T-helper 1 cell treated with Interleukin-12 subunit alpha and Interleukin-12 subunit beta and Interleukin-4 antibody, amounts not matched to agents 30 μg/mL and 1 μg/mL, for 36 hours (primary cell): ENCODE measurements around the gene ASGR2.
"Not testable (repeated sequence)": the region's sequence is repeated elsewhere in the genome, so short reads cannot be mapped to it uniquely, and the experiment has no call there.

ENCODE experiments used
- H3K27ac Mint-ChIP-seq: one replicate; pipeline ENCODE4 v1.8.0; 2021; ENCODE audit warnings: mild to moderate bottlenecking, mixed read lengths
- H3K27me3 Mint-ChIP-seq: one replicate; pipeline ENCODE4 v1.8.0; 2021; ENCODE audit warnings: low read depth, mixed read lengths
- H3K36me3 Mint-ChIP-seq: one replicate; pipeline ENCODE4 v1.8.0; 2021; ENCODE audit warnings: low read depth, mixed read lengths
- H3K4me1 Mint-ChIP-seq: one replicate; pipeline ENCODE4 v1.8.0; 2021; ENCODE audit warnings: low read depth, mixed read lengths
- H3K4me3 Mint-ChIP-seq: one replicate; pipeline ENCODE4 v1.8.0; 2021; ENCODE audit warnings: mild to moderate bottlenecking, moderate library complexity, mixed read lengths
- H3K9me3 Mint-ChIP-seq: one replicate; pipeline ENCODE4 v1.8.0; 2021; ENCODE audit warnings: mixed read lengths

The ASGR2 gene

GRCh38 chr17:7114241-7114874 lies at the start of gene ASGR2:
TSS of gene ASGR2 (minus strand) at chr17:7114822. CDS start at chr17:7114240, 582 bp downstream.
- no peaks in the 10 kb centered on the region for H3K9me3 Mint-ChIP-seq
- peaks cover 6% of the 10 kb centered on the region for H3K4me1 Mint-ChIP-seq
- no peak within 1 kb of the TSS for H3K4me3 Mint-ChIP-seq
- peaks cover 5% of the 10 kb centered on the region for H3K27me3 Mint-ChIP-seq
- no peak within 1 kb of the TSS for H3K27ac Mint-ChIP-seq
- no peaks in the 10 kb centered on the region for H3K36me3 Mint-ChIP-seq

GRCh38 chr17:7159571-7159970 lies 44.9 kb upstream of the ASGR2 start:
- H3K4me3 Mint-ChIP-seq, H3K36me3 Mint-ChIP-seq, H3K27ac Mint-ChIP-seq, H3K9me3 Mint-ChIP-seq, H3K4me1 Mint-ChIP-seq: not testable (repeated sequence)
- H3K27me3 Mint-ChIP-seq = peaks cover 22% of the 10 kb centered on the region

DNA sequence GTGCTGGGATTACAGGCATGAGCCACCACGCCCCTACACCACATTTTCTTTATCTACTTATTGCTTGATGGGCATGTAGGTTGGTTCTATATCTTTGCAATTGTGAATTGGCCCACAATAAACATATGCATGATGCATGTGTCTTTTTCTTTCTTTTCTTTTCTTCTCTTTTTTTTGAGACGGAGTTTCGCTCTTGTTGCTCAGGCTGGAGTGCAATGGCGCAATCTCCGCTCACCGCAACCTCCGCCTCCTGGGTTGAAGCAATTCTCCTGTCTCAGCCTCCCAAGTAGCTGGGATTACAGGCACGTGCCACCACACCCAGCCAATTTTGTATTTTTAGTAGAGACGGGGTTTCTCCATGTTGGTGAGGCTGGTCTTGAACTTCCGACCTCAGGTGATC lies 43.8 kb upstream of the ASGR2 start:
- not testable (repeated sequence) for H3K4me3 Mint-ChIP-seq, H3K9me3 Mint-ChIP-seq, H3K27ac Mint-ChIP-seq, H3K36me3 Mint-ChIP-seq, H3K4me1 Mint-ChIP-seq
- H3K27me3 Mint-ChIP-seq = peaks cover 31% of the 10 kb centered on the region

GRCh38 chr17:7156342-7156940 lies 41.8 kb upstream of the ASGR2 start:
- Mint-ChIP-seq H3K9me3 (no peaks in the 10 kb centered on the region), H3K27ac (no peak overlapping the region), H3K27me3 (peaks cover 46% of the 10 kb centered on the region), H3K4me1 (peaks cover 2% of the 10 kb centered on the region), H3K36me3 (no peaks in the 10 kb centered on the region), H3K4me3 (no peak overlapping the region)

GRCh38 chr17:7147772-7148171 lies 33.1 kb upstream of the ASGR2 start:
- H3K27me3 Mint-ChIP-seq = peaks cover 11% of the 10 kb centered on the region
- H3K27ac Mint-ChIP-seq = no peak overlapping the region
- H3K4me3 Mint-ChIP-seq = no peak overlapping the region
- no peaks in the 10 kb centered on the region for H3K4me1 Mint-ChIP-seq
- H3K36me3 Mint-ChIP-seq = no peaks in the 10 kb centered on the region
- no peaks in the 10 kb centered on the region for H3K9me3 Mint-ChIP-seq

GRCh38 chr17:7146115-7146514 lies 31.5 kb upstream of the ASGR2 start:
- Mint-ChIP-seq H3K4me3 (no peak overlapping the region), H3K27ac (no peak overlapping the region), H3K36me3 (no peaks in the 10 kb centered on the region), H3K27me3 (no peaks in the 10 kb centered on the region), H3K4me1 (no peaks in the 10 kb centered on the region), H3K9me3 (no peaks in the 10 kb centered on the region)

- Mint-ChIP-seq H3K4me1 (no peaks in the 10 kb centered on the region), H3K9me3 (no peaks in the 10 kb centered on the region), H3K4me3 (no peak overlapping the region), H3K36me3 (no peaks in the 10 kb centered on the region), H3K27ac (no peak overlapping the region), H3K27me3 (no peaks in the 10 kb centered on the region)
These were observed 29.6 kb upstream of the ASGR2 start for GRCh38 chr17:7144213-7144612.

DNA sequence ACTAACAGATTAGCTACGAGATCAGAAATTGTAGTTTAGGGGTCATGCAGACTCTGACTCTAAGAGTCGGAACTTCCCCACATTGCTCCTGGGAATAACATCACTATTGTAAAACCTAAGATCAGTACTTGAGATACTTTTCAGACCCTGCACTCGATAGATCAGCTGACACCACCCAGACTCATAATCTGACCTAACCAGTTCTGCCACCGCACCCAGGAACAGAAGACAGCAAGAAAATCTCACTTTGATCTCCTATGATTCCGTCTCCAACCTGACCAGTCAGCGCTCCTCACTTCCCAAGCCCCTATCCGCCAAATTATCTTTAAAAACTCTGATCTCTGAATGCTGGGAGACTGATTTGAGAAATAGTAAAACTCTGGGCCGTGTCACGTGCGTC lies 27.2 kb upstream of the ASGR2 start:
- H3K27ac Mint-ChIP-seq = no peak overlapping the region
- H3K36me3 Mint-ChIP-seq = no peaks in the 10 kb centered on the region
- H3K4me3 Mint-ChIP-seq = no peak overlapping the region
- H3K4me1 Mint-ChIP-seq = no peaks in the 10 kb centered on the region
- H3K9me3 Mint-ChIP-seq = no peaks in the 10 kb centered on the region
- peaks cover 4% of the 10 kb centered on the region for H3K27me3 Mint-ChIP-seq

GRCh38 chr17:7139400-7139799 lies 24.8 kb upstream of the ASGR2 start:
- Mint-ChIP-seq H3K27me3 (peaks cover 12% of the 10 kb centered on the region), H3K4me3 (no peak overlapping the region), H3K27ac (no peak overlapping the region), H3K4me1 (no peaks in the 10 kb centered on the region), H3K36me3 (no peaks in the 10 kb centered on the region), H3K9me3 (no peaks in the 10 kb centered on the region)

DNA sequence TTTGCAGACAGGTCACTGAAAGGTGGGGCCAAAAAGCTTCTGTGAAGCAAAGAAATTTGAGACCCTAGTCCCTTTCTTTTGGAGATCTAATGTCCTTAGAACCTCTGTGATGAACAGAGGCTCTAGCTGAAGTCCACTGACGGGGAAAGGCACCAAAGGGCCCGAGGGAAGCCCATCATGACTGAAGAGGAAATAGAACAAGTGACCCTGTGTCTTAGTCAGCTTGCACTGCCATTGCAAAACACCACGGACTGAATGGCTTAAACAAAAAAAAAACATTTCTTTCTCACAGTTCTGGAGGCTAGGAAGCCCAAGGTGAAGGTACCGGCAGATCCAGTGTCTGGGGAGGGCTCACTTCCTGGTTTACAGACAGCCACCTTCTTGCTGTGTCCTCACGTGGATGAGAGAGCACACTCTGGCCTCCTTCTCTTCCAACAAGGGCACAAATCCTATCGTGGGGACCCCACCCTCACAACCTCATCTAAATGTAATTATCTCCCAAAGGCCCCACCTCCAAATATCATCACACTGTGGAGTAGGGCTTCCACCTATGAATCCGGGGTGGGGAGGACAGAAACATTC lies 24.3 kb upstream of the ASGR2 start:
- H3K4me1 Mint-ChIP-seq = no peaks in the 10 kb centered on the region
- no peaks in the 10 kb centered on the region for H3K9me3 Mint-ChIP-seq
- no peak overlapping the region for H3K27ac Mint-ChIP-seq
- H3K4me3 Mint-ChIP-seq = no peak overlapping the region
- peaks cover 12% of the 10 kb centered on the region for H3K27me3 Mint-ChIP-seq
- H3K36me3 Mint-ChIP-seq = no peaks in the 10 kb centered on the region

- H3K27ac Mint-ChIP-seq = no peak overlapping the region
- H3K9me3 Mint-ChIP-seq = no peaks in the 10 kb centered on the region
- peaks cover 12% of the 10 kb centered on the region for H3K27me3 Mint-ChIP-seq
- H3K36me3 Mint-ChIP-seq = no peaks in the 10 kb centered on the region
- no peak overlapping the region for H3K4me3 Mint-ChIP-seq
- peaks cover 12% of the 10 kb centered on the region for H3K4me1 Mint-ChIP-seq
These were observed 22.7 kb upstream of the ASGR2 start for GRCh38 chr17:7137171-7137943.

- Mint-ChIP-seq H3K27me3 (peaks cover 12% of the 10 kb centered on the region), H3K9me3 (no peaks in the 10 kb centered on the region), H3K36me3 (no peaks in the 10 kb centered on the region), H3K4me1 (peaks cover 16% of the 10 kb centered on the region), H3K4me3 (no peak overlapping the region), H3K27ac (peak overlapping the region; percentile 42)
These were observed 21.8 kb upstream of the ASGR2 start for GRCh38 chr17:7136266-7136877.

DNA sequence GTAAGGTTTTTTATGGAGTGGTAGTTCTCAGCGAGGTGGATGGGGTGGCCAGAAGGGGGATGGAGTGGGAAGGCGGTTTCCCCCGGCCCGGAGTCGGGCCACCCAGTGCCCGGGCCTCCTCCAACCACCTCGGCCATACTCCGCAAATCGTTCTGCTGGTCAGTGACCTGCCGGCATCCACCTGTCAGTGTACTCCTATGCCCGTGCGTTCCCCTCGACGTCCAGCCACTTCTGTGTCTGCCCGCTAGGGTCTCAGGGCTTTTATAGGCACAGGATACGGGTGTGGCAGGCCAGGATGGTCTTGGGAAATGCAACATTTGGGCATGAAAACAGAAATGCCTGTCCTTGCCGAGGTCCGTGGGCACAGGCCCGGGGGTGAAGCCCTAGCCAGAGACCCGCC lies 19.3 kb upstream of the ASGR2 start:
- peaks cover 20% of the 10 kb centered on the region for H3K4me1 Mint-ChIP-seq
- no peaks in the 10 kb centered on the region for H3K36me3 Mint-ChIP-seq
- peak overlapping the region; percentile 84 for H3K27ac Mint-ChIP-seq
- H3K9me3 Mint-ChIP-seq = no peaks in the 10 kb centered on the region
- peaks cover 12% of the 10 kb centered on the region for H3K27me3 Mint-ChIP-seq
- H3K4me3 Mint-ChIP-seq = no peak overlapping the region

DNA sequence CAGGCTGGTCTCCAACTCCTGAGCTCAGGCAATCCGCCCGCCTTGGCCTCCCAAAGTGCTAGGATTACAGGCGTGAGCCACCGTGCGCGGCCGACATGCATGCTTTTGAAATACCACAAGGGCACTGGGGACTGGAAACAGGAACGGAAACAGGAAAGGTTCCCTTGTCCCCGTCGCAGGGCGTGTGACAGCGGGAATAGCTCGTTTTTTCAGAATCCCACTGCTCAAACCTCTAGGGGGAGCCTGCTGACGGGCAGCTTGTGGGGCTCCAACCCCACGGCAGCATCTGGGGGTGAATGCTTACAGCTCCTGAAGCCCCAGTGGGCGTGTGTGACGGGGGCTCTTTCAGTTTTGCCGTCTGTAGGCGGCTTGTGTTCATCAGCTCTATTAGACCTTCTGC lies 18.8 kb upstream of the ASGR2 start:
- Mint-ChIP-seq H3K36me3 (no peaks in the 10 kb centered on the region), H3K4me3 (peak overlapping the region; percentile 60), H3K4me1 (peaks cover 20% of the 10 kb centered on the region), H3K27ac (peak overlapping the region; percentile 84), H3K27me3 (peaks cover 12% of the 10 kb centered on the region), H3K9me3 (no peaks in the 10 kb centered on the region)
